ENCODE results near the gene MFNG.

The MFNG gene

DNA sequence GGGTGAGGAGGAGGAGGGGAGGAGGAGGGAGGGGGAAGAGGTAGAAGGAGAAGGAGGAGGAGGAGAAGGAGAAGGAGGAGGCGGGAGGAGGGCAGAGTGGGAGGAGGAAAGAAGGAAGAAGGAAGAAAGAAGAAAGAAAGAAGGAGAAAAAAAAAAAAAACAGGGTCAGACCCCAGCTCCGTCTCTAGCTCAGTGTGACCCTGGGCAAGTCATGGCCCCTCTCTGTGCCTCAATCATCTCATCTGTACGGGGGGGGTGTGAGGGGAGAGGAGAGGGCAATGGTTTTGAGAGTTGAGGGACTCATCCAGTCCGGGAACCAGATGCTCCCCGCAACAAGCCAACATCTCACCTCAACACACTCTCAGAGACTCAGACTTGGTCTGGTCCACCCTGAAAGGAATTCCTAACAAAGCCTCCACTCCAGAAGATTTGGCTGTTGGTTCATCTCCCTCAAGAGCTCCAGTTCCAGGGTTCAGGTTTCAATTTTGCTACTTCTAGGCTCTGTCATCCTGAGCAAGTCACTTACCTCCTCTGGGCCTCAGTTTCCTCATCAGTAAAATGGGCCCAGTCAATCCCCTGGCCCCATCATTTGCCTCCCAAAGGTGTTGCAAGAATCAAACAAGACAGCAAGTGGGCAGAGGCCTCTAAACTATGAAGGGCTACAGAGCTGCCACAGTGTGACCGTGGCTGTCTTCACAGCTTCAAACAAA lies 25.4 kb upstream of the MFNG start:
- no peak for DNase-seq (ENCODE audit: low read depth in 2 of 2)

DNA sequence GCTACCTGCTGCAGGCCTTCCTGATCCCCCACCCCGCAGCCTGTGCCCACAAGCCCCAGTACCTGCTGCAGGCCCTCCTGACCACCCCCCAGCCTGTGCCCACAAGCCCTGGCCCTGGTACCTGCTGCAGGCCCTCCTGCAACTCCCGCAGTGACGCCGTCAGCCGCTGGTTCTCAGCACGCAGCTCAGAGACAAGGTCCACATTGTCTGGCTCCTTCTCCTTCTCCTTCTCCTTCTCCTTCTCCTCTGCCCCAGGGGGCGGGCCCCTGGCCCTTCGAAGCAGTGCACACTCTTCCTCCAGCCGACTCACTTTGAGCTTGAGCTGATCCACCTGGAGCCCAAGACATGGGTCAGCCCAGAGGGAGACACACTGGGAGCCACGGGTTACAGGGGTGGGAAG lies 23.9 kb upstream of the MFNG start:
- DNase-seq (ENCODE audit: low read depth in 2 of 2) = no peak

DNA sequence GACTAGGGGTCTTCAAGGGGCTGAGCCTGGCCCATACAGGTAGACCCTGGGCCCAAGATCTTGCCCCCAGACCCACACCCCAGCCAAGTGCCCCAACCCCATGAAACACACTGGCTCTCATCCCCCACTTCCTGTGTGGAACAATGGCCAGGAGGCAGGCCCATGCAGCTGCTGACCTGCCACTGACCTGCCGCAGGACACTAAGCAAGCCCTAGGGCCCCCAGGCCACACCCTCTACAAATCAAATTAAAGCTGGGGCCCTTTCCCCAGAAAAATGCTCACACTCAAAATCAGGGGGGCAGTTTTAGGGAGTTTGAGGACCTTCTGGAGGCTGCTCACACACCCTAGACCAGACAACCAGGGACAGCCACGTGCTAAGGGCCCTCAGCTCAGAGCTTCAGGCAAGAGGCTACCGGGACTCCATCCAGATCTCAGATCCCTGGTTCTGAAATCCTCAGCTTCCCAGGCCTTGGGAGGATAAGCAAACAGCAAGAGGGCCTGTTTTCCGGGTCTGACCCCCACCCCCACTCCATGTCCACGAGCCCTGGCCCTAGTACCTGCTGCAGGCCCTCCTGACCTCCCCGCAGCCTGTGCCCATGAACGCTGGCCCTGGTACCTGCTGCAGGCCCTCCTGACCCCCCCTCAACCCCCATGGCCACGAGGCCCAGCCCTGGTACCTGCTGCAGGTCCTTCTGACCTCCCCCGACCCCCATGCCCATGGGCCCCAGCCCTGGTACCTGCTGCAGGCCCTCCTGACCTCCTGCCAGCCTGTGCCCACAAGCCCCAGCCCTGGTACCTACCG lies 23.1 kb upstream of the MFNG start:
- no peak for DNase-seq (ENCODE audit: low read depth in 2 of 2)

DNA sequence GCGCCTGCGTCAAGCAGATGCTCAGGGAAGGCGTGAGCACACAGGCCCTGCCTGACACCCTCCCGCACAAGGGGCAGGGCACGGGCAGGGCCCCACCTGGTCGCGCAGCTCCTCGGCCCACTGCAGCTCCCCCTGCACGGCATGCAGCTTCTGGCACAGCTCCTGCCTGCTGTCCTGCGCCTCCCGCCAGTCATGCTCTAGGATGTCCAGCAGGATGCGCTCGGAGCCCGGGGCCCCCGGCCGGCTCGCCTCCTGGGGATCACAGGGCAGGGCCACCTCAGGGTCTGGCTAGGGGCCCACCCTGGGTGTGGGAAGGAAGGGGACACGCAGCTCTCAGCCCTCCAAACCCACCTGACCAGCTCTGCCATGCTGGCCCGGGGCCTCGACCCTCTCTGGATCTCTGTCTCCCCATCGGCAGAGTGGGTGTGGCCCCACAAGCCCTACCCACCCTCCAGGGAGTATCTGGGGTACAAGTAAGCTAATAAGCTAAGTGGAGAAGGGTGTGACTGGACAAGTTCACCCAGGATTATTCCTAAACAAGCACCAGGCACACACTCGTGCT lies 22.3 kb upstream of the MFNG start:
- DNase-seq (ENCODE audit: low read depth in 2 of 2) = no peak

DNA sequence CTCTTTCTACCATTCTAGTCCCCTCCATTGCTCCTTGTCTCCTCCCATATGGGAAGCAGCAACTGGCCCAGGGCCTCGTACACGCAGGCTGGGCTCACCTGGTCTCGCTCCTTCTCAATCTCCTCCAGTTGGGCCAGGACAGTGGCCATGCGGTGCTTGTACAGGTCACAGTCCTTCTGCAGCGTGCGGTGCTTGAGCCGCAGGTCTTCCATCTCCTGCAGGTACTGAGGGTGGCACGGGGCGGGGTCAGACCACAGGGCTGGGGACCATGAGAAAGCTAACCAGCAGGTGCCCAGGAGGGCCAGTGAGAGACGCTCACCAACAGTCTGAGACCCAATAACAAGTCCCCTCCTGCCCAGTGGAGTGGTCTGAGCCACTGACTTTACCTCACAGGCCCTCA lies 21.5 kb upstream of the MFNG start:
- DNase-seq (ENCODE audit: low read depth in 2 of 2) = no peak

DNA sequence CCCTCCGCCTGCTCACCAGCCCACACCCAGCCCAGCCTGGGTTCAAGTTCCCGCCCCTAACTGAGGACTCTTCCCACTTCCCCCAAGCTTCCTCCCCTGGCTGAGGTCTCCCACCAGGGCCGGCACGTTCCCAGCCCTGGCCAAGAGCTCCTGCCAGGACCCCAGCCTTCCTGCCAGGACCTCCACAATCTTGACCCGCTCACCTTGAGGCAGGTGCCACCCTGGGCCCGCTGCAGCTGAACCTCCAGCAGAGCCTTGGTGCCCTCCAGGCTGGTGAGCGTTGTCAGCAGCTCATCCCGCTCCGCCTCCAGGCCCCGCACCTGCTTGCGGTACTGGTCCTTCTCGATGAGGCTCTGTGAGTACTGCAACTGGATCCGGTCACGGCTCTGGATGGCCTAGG lies 19.8 kb upstream of the MFNG start:
- DNase-seq (ENCODE audit: low read depth in 2 of 2) = no peak

DNA sequence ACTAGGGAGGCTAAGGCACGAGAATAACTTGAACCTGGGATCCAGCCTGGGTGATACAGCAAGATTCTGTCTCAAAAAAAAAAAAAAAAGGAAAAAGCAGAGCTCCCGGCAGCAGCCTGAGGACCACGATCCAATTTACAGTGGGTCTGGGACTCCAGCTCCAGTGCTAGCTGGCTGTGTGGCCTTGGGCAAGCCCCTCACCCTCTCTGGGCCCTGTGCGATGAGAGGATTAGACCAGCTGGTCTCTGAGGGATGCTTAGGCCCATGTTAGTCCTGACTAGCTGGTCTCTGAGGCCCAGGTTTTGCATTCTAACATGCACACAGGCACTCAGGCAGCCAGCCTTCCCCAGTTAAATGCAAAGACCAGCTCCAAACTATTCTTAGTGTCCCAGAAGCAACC lies 19.4 kb upstream of the MFNG start:
- no peak for DNase-seq (ENCODE audit: low read depth in 2 of 2)

DNA sequence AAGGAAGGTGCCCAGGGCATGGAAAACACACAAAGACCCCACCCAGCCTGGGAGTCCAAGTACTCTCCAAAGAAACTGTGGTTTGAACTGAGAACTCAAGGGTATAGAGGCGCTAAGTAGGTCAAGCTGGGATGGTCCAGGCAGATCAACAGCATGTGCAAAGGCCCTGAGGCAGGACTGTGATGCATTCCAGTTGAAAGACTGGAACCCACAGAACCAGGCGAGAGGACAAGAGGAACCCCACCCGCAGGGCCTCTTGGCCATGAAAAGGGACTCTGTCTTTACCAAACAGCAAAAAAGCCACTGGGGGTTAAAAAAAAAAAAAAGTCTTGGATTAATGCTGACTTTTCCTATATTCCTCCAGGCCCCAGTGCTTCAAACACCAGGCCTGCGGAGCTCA lies 18.8 kb upstream of the MFNG start:
- DNase-seq (ENCODE audit: low read depth in 2 of 2) = no peak

DNA sequence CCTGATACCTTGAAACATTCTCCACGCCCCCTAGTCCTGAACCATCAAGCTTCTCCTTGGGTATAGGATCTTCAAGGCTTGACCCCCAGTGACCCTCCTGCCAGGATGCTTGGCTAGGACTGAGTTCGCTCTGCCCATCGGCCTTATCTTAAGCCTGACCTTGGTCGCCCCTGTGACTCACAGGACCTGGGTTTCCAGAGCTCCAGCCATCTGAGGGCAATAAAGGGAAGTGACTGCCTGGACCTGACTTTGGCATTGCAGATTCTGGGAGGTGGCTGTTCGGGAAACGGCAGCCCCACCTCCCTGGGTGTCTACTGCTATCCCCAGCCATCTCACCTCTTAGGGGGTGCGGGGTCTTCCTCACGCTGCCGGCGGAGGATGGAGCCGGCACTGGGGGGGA lies 17.7 kb upstream of the MFNG start:
- no peak for DNase-seq (ENCODE audit: low read depth in 2 of 2)

DNA sequence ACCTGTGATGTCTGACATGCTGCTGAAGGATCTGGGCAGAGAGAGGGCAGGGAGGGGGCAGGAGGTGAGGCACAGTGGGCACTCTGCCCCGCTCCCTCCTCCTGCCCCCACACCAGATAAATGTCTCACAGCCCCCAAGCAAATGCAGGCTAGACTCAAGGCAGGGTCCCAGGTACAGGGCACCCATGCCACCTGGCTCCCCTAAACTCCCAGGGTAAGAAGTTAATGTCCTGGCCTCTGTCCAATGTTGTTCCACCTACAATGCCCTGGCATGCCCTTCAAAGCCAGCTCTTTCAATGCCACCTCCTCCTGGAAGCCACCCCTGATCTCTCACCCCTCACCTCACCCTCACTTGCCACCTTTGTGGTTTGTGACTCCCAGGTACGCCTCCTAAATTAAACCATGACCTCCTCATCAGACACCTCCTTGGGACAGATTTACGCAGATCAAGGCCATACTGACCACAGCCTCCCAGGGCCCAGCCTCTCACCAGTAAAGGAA lies 17.0 kb upstream of the MFNG start:
- no peak for DNase-seq (ENCODE audit: low read depth in 2 of 2)

DNA sequence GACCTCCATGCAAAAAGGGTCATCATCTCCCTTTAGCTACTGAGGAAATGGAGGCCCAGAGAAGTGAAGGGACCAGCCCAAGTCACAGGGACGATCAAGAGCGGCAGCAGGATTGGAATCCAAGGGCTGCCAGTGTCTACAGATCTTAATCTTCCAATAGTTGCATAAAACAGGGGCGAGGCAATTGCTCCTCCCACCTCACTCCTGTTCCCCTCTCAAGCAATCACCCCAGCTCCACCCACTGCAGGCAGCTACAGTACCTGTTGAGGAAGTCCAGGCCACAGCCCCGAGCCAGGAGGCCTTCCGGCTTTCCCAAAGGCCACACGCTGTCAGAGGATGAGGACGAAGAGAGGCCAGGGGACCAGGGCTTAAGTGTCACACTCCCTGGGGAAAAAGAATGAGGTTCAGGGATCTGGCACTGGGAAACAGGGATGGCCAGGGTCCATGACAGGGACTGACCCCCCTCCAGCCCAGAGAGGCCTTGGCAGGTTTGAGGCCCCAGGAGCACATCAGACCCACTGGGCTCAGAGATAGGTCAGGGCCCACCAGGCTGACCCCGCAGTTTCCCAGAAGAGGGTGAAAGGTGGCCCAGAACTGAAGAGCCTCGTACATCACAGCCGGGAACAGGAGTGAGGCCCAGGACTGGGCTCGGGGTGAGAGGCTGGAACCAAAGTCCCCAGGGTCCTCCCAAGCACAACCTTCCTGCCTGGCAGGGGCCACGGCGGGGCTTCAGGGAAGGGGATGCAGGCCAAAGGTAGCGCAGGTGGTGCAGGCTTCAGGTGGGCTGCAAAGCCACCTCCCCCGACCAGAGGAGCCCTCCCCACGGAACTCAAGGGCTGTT lies 16.4 kb upstream of the MFNG start:
- DNase-seq (ENCODE audit: low read depth in 2 of 2) = no peak

DNA sequence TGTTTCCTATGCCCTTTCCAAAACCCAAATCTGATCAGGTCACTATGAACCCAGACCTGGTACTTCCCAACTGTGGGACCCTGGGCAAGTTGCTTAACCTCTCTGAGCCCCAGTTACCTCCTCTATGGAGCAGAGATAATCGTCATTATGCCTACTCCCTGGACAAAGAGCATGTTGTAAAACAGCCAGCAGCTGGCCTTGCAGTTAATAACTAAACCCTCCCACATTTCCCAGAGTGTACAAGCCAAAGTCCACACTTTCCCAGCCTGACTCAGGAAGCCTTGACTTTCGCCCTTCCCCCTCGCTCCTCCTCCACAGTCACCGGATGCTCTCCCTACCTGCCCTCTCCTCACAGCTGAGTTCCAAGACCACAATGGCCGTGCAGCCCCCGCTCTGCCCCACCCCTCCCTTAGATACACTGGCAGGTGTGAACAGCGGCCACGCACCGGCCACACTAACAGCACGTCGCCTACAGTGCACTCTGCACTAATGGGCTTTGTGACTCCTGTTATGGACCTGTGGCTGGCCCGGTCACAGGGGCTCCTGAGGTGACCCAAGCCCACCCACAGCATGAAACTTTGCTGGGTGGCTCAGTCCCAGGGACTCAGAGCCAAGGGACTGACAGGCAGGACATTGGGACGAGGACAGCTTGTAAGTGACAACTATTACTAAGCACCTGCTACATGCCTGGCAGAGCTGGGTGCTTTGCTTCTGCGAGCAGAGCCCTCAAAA lies 15.6 kb upstream of the MFNG start:
- no peak for DNase-seq (ENCODE audit: low read depth in 2 of 2)

DNA sequence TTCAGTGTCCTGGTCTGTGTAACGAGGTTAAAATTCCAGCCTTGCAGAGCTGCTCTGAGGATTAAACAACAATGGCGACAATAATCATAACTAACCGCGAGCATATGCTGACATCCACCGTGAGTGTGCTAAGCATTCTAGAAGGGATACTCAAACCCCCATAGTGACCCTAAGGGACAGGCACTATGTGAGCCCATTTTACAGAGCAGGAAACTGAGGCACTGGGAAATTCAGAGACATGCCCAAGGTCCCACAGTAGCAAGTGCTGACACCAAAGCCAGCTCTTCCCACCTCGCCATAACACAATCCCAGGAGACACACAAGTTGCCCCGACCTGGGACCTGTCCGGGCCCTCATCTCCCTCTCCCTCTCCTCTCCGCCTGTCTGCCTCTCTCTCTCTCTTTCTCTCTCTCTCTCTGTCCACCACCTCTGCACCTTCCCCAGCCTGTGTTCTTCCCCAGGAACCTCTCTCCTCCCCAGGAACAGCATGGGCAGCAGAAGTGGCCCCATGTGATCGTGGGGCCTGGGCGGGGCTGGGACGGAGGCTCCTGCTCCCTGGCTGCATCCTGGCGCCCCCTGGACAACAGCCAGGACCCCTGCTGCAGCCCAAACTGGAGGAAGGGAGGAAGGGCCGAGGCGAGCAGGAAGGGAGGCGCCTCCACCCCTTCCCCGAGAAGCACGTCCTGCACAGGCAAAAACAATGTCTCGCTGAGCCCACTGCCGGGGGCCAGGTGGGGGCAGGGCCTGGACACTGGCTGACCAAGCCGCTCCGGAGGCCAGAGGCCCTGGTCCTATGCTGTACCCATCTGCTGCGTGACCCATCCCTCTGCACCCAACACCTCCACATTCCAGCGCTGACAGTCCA lies 14.8 kb upstream of the MFNG start:
- no peak for DNase-seq (ENCODE audit: low read depth in 2 of 2)

DNA sequence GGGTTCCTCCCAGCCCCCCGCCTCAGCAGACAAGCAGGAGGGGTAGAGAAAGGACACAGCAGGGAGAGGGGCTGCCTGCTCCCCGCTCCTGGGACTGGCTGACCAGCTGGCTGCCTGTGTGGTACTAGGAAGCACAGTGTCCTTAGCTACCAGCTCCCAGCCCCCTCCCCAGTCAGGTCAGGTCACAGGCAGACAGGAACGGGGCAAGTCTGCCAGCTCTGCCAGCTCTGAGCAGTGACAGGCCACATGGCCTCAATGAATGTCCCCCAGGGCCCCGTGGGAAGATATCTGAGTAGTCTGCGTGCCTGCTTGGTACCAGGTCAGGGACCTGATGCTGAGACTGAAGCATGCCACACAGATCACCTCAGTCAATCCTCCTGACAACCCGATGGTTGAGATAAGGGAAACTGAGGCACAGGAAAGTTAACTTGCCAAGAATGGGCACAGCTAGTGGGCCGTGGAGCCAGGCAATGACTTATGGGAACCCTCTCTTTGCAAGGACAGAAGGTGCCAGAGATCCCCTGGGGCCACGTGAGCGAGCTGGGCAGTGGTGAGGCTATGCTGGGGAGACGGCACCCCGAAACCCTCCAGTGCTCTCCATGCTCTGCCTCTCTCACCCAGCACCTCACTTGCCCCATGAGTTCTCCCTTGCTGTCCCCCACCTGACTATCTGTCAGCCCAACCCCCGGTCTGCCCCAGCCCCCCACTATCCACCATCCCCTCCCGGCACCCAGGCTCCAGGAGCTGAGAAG lies 13.8 kb upstream of the MFNG start:
- DNase-seq (ENCODE audit: low read depth in 2 of 2) = no peak

DNA sequence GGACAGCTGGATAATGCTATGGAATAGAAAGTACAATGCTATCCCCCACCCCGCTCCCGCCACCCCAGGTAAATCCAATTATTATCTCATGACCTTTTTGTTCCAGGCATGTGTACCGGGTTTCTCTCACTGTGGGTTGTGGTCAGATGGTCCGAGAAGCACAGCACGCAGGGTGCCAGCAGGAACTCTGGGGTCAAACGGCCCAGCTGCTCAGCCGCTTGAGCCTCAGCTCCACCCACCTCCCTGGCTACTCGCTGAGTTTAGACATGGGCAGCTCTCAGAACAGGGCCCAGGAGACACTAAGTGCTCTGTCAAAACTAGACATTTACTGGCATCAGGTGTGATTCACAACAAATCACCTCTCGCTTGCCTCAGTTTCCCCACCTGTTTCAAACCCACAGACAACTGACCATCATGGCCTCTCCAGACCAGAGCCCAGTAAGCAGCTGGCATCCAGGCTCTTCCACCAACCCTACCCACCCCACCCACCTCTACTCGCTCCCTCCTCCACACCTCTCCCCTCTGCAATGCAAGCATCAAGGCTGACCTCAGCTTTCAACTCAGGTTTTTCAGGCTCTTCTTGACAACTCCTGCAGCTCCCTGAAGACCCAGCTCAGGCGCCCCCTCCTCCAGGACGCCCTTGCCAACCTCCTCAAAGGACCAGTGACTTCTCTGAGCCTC lies 13.0 kb upstream of the MFNG start:
- DNase-seq (ENCODE audit: low read depth in 2 of 2) = no peak

DNA sequence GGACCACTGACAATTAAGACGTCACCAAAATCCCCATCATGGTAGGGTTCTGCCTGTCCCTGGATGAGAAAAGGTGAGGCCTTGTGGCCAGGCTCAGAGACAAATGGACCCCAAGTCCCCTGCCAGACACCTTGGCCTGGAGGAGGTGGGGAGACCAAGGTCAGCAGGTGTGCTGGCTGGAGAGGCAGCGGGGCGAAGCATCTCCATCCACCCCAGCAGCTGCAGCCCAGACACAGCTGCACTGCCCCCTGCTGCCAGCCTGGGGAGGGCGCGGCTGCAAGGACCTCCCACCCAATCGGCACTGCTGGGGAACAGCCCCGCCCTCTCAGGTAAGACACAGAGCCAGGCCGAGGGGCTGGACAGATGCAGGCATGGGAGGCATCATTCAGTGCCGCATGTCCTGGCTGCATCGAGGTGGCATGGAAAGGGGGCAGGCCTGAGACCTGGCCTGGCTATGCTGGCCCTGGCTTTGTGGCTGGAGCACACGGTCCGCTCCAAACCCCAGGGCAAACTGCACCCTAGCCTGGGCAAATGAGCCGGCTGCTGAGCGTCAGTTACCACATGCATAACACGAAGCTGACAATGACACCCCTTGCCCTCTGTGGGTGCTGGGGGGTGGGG lies 12.2 kb upstream of the MFNG start:
- peak; percentile 50 to 60 for DNase-seq (ENCODE audit: low read depth in 2 of 2)

DNA sequence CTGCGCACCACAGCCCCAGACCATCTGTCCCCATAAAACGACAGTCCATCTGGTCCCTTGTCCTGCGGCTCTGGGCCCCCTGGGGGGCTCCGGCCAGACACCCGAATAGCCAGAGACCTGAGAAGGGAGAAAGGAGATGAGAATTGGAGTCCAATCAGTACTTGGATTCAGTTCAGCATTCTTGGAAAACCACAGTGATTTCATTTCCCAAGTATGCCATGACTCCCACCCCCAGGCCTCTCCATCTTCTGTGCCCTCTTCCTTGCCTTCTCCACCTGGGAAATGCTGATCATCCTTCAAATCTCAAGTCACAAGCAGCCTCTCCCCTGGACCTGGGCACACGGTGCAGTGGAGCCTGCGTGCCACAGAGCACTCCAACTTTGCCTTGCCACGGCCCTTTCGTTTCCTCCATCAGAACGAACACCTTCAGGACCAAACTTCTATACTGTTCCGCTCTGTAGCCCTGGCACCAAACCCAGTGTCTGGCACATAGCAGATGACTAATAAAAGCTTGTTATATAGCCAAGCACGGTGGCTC lies 10.9 kb upstream of the MFNG start:
- DNase-seq (ENCODE audit: low read depth in 2 of 2) = no peak

DNA sequence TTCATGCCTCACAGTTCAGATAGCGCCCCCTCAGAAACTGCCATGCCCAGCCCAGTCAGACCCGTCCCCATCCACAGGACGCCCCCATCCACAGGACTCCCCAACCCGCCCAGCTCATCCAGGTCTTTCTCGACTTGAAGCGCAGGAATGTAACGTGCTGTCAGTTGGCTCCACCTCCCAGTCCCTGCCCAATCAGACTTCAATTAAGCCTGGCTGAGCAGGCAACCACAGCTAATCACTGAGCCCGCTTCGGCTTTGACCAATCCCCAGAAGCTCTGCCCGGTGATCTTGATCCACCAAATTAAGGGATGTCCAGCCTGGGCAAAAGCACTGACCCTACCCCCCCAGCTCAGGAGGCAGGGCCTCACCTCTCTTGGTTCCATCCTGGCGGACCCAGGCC lies 10.5 kb upstream of the MFNG start:
- DNase-seq (ENCODE audit: low read depth in 2 of 2) = no peak

Data from activated CD4-positive, alpha-beta T cell treated with anti-CD3 and anti-CD28 coated beads for 24 hours (primary cell).